ENCODE data around the gene TXNL4B.

GRCh38 chr16:72128701-72129100 is 35.3 kb upstream of the TXNL4B start:
- TF ChIP-seq CTCF (tag by site-specific recombination; IDR thresholded peaks at IDR 0.05) (no peak), REST (tag by site-specific recombination; IDR thresholded peaks at IDR 0.05) (no peak)

Measured in HEK293 (cell line).